Esophagus squamous epithelium (tissue), 5 donors: ENCODE results near the gene SPATA25. TPM values are rescaled to one million over a fixed set of nuclear protein-coding genes. Genes with fewer than 3 reads are reported as not detected.

Experiments
- DNase-seq: peaks from one replicate; lab custom pipeline; 2025; lab: John Stamatoyannopoulos, UW
- H3K27ac ChIP-seq, 4 donors: fragments of 200-600 bp; sonication (generic); one replicate each; pipeline ENCODE4 v1.5.1; 2016 to 2019; ENCODE audit warnings: mild to moderate bottlenecking in 1 of 4
- H3K27me3 ChIP-seq, 4 donors: fragments of 200-600 bp; sonication (generic); 1 replicate in 3 of 4; 2 replicates in 1 of 4; pipeline versions ENCODE4 v1.5.1 to v1.6.0; 2017 to 2021; ENCODE audit warnings: antibody characterized with exemption in 1 of 4
- H3K36me3 ChIP-seq, 3 donors: fragments of 200-600 bp; sonication (generic); one replicate each; pipeline ENCODE4 v1.5.1; 2016 to 2019
- H3K4me1 ChIP-seq, 3 donors: fragments of 200-600 bp; sonication (generic); one replicate each; pipeline ENCODE4 v1.5.1; 2017 to 2019
- H3K4me3 ChIP-seq, 4 donors: fragments of 200-600 bp; sonication (generic); 1 replicate in 3 of 4; 2 replicates in 1 of 4; pipeline ENCODE4 v1.5.1; 2016 to 2019; ENCODE audit warnings: mild to moderate bottlenecking in 2 of 4, moderate library complexity in 1 of 4
- H3K9me3 ChIP-seq, 3 donors: fragments of 200-600 bp; sonication (generic); one replicate each; pipeline ENCODE4 v1.5.1; 2016 to 2019
- CTCF ChIP-seq, 6 experiments: fragments of 450-650 bp in 4 of 6; fragments of 200-600 bp in 2 of 6; sonication (generic) in 2 of 6; IDR thresholded peaks; one replicate each; pipeline ENCODE4 v1.5.1; 2016 to 2019; ENCODE audit warnings: antibody characterized with exemption in 6 of 6, mild to moderate bottlenecking in 4 of 6, moderate library complexity in 4 of 6
- POLR2A ChIP-seq, 4 donors: fragments of 450-650 bp; IDR thresholded peaks; one replicate each; pipeline ENCODE4 v1.6.1; 2017; ENCODE audit warnings: antibody characterized with exemption in 4 of 4, mild to moderate bottlenecking in 4 of 4, moderate library complexity in 3 of 4
- WGBS, 2 donors: methylation state at CpG; one replicate each; pipeline ENCODE4 v1.1.5; 2018; 5-methylcytosine and 5-hydroxymethylcytosine counted together
- intact Hi-C: fragments of 100-400 bp; cut with DNase I; formaldehyde crosslinking; loops from one replicate; pipeline ENCODE4 v1.15.0; 2022
- total RNA-seq, 4 donors: library from RNA; depleted of rRNA; stranded (reverse); fragments of >200 nt; gene quantifications; one replicate each; pipeline ENCODE4 v1.1.0, GENCODE V29; 2016
- donor health status: DM: yes; HTN: yes; CAD: no.

The SPATA25 gene
- 1 to 10 TPM in 2 of 4 donors, not detected in 2; 1.1 to 1.3 TPM for total RNA-seq

DNA sequence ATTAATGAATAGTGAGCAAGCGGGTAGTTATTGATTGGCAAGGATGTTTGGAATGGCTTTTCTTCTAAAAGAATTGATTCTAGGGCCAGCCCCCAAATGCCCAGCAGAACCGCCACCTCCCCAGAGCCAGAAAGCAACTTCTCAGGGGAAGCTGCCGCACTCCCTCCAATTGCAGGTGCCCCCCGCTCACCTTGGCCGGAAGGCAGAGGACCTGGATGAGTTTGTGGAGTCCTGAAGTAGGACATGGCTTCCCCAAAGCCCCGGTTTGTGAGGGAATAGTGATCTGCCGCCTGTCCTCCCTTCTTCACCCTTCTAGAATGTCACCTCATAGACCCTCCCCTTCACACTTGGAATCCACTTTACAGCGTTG is at the start of gene SPATA25:
SPATA25 (minus strand) TSS at position 277 of the 370 bp plus-strand sequence; CDS start at position 245, 32 bp downstream.
- no peak for DNase-seq
- no peak within 1 kb of the TSS for H3K27ac ChIP-seq
- peaks cover 17 to 52% (median 22%) of the 10 kb centered on the region in 3 donors for H3K4me1 ChIP-seq
- no peak within 1 kb of the TSS for H3K4me3 ChIP-seq
- TF ChIP-seq CTCF (IDR thresholded peaks at IDR 0.05) (no peak), POLR2A (IDR thresholded peaks at IDR 0.05) (no peak)
- no peaks in the 10 kb centered on the region for H3K27me3 ChIP-seq
- peaks cover 6 to 60% (median 11%) of the 10 kb centered on the region in 3 donors for H3K36me3 ChIP-seq
- no peaks in the 10 kb centered on the region for H3K9me3 ChIP-seq
- intact Hi-C loops, result no loop called here
- WGBS, 2 donors, result 90 to 92% methylated on average over 6 to 7 of the region's 8 CpGs

DNA sequence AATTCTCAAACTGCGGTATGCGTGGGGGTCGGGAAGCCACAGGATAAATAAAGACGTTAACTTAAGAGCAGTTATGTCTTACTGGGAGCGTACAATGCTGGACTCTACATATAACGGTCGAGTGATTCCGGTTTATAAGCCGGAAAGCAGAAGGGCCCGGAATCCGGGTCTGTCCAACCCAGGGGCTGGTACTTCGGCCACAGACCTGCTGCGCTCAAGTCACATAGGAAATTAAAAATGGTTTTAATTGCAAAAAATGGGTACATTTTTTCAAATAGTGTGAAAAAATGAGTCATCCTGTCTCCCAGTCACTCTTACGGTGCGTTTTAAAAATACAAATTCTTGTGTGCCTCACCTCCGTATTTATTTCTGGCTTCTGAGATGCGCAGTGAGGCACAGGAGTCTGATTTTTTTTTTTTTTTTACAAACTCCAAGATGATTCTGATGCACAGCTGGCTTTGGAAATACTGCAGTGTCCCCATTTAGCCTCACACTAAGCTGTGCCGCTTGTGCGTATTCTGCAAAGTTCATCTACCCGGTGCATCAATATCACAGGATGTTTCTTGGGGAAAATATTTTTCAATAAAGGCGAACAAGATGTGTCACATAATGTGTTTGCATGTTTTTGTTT is 48.1 kb upstream of the SPATA25 start:
- H3K36me3 ChIP-seq, result peaks cover 21 to 47% (median 31%) of the 10 kb centered on the region in 3 donors
- H3K4me3 ChIP-seq, result peak overlapping the region; percentile 91 to 99 (median 97)
- intact Hi-C loops, result no loop called here
- H3K4me1 ChIP-seq, result peaks cover 16 to 61% (median 18%) of the 10 kb centered on the region in 3 donors
- no peaks in the 10 kb centered on the region for H3K9me3 ChIP-seq
- no peak for DNase-seq
- TF ChIP-seq POLR2A (IDR thresholded peaks at IDR 0.05) (no peak), CTCF (IDR thresholded peaks at IDR 0.05) (no peak)
- H3K27ac ChIP-seq, result peak overlapping the region; percentile 92 to 100 (median 100)
- WGBS, 2 donors, result 8 to 10% methylated on average over 17 to 18 of the region's 21 CpGs
- H3K27me3 ChIP-seq, result no peaks in the 10 kb centered on the region

- peak within 1 kb of the TSS; percentile 100 for H3K27ac ChIP-seq
- H3K4me1 ChIP-seq, result peaks cover 16 to 53% (median 16%) of the 10 kb centered on the region in 3 donors
- H3K36me3 ChIP-seq, result peaks cover 17 to 40% (median 23%) of the 10 kb centered on the region in 3 donors
- peak; percentile 81 for DNase-seq
- H3K9me3 ChIP-seq, result no peaks in the 10 kb centered on the region
- intact Hi-C loops, result no loop called here
- no peaks in the 10 kb centered on the region for H3K27me3 ChIP-seq
- peak within 1 kb of the TSS; percentile 91 to 99 (median 97) for H3K4me3 ChIP-seq
- WGBS, 2 donors, result 0% methylated on average over 7 to 21 of the region's 102 CpGs
- peak in 1 of 6 experiments; percentile 10 for TF ChIP-seq CTCF (IDR thresholded peaks at IDR 0.05)
- peak in 3 of 4 donors; percentile 53 to 99 (median 96) for TF ChIP-seq POLR2A (IDR thresholded peaks at IDR 0.05)
These were observed 47.4 kb upstream of the SPATA25 start, which contains the start of gene PCIF1 for GRCh38 chr20:45934586-45935415. Gene PCIF1, plus strand, starts transcription at chr20:45934683. Its CDS starts 4,317 bp downstream, at chr20:45939000.

- no peak for TF ChIP-seq CTCF (IDR thresholded peaks at IDR 0.05)
- TF ChIP-seq POLR2A (IDR thresholded peaks at IDR 0.05), result no peak
- 0% methylated on average over 4 to 10 of the region's 34 CpGs for WGBS, 2 donors
These were observed 46.7 kb upstream of the SPATA25 start for GRCh38 chr20:45934046-45934585.

More at GRCh38 chr20:45934046-45934585, 46.7 kb upstream of the SPATA25 start:
- Histone ChIP-seq H3K27me3 (no peaks in the 10 kb centered on the region), H3K4me3 (peak overlapping the region; percentile 91 to 99 (median 97)), H3K4me1 (peaks cover 12 to 47% (median 16%) of the 10 kb centered on the region in 3 donors), H3K36me3 (peaks cover 13 to 33% (median 17%) of the 10 kb centered on the region in 3 donors), H3K27ac (peak overlapping the region; percentile 100), H3K9me3 (no peaks in the 10 kb centered on the region)
- intact Hi-C loops, result no loop called here
- DNase-seq, result no peak
